ENCODE measurements around the gene OTOS. TPM values are rescaled to one million over a fixed set of nuclear protein-coding genes. Genes with fewer than 3 reads are reported as not detected.

The OTOS gene
- total RNA-seq, 1 experiment from 2014 or later: not detected

DNA sequence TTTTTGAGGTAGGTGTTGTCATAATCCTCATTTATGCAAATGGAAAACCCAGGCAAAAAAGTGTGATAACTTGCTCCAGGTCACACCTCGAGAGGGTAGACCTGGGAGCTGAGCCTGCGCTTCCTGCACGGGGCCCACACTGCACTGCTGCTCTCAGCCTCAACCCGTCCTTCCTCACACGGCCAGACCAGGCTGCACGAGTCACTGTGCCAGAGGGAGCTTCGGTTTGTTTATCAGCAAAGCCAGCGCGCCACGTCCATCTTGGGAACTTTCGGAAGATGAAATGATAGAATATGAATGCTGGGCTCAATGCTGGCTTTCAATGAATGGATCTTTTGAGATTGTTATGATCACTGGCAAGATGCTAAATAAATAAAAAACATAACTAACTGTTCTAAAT, 18.8 kb downstream of the OTOS start:
- CTCF ChIA-PET: interaction anchor here (0.6 kb wide), 1 partner anchor 476 kb away, joined by 3 read pairs; no protein-coding TSS in a partner anchor
- Mint-ChIP-seq H3K27ac (ENCODE audit: low read depth, unreplicated experiment) (no peak overlapping the region), H3K9me3 (ENCODE audit: unreplicated experiment) (no peaks in the 10 kb centered on the region), H3K27me3 (ENCODE audit: insufficient read depth, unreplicated experiment) (peaks cover 52% of the 10 kb centered on the region), H3K36me3 (ENCODE audit: insufficient read depth, unreplicated experiment) (no peaks in the 10 kb centered on the region), H3K4me1 (ENCODE audit: insufficient read depth, unreplicated experiment) (no peaks in the 10 kb centered on the region), H3K4me3 (ENCODE audit: unreplicated experiment) (no peak overlapping the region)
- TF ChIP-seq CTCF (IDR thresholded peaks at IDR 0.05; ENCODE audit: unreplicated experiment): no peak
- BruUV-seq (replicated peaks): no TSS peak
- POLR2A ChIA-PET: no interaction called here
- no peak for DNase-seq (ENCODE audit: unreplicated experiment)
- intact Hi-C loops (cut with micrococcal nuclease): no loop called here

DNA sequence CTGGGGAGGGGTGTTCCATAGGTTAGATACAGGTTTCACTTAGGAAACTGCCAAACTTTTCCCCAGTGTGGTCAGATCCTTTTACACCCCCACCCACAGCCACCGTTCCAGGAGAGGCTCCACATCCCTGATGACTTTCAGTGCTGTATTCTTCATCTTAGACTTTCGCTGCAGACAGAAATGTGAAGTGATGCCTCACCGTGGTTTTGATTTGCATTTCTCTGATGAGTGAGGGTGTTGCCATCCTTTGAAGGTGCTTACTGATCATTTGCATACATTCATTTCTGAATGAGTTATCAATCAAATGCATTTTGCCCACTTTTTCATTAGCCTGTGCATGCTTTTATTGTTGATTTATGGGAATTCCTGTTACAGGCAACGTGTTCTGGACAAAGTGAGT, 19.3 kb downstream of the OTOS start:
- Mint-ChIP-seq H3K4me1 (ENCODE audit: insufficient read depth, unreplicated experiment) (no peaks in the 10 kb centered on the region), H3K27me3 (ENCODE audit: insufficient read depth, unreplicated experiment) (peaks cover 57% of the 10 kb centered on the region)
- CTCF ChIA-PET: no interaction called here

GRCh38 chr2:240114233-240114632, 26.2 kb downstream of the OTOS start:
- BruUV-seq (replicated peaks): no TSS peak
- intact Hi-C loops (cut with micrococcal nuclease): no loop called here
- TF ChIP-seq CTCF (IDR thresholded peaks at IDR 0.05; ENCODE audit: unreplicated experiment): no peak
- Mint-ChIP-seq H3K9me3 (ENCODE audit: unreplicated experiment) (no peaks in the 10 kb centered on the region), H3K36me3 (ENCODE audit: insufficient read depth, unreplicated experiment) (no peaks in the 10 kb centered on the region), H3K27me3 (ENCODE audit: insufficient read depth, unreplicated experiment) (peaks cover 94% of the 10 kb centered on the region), H3K4me1 (ENCODE audit: insufficient read depth, unreplicated experiment) (no peaks in the 10 kb centered on the region), H3K4me3 (ENCODE audit: unreplicated experiment) (no peak overlapping the region), H3K27ac (ENCODE audit: low read depth, unreplicated experiment) (no peak overlapping the region)
- CTCF ChIA-PET: no interaction called here
- POLR2A ChIA-PET: interaction anchor here (0.6 kb wide), 1 partner anchor 1462 kb away, joined by 5 read pairs; no protein-coding TSS in a partner anchor
- DNase-seq (ENCODE audit: unreplicated experiment): no peak

More for the DNA sequence above, 19.3 kb downstream of the OTOS start:
- no peaks in the 10 kb centered on the region for H3K9me3 Mint-ChIP-seq (ENCODE audit: unreplicated experiment)
- POLR2A ChIA-PET: no interaction called here
- no TSS peak for BruUV-seq (replicated peaks)
- H3K36me3 Mint-ChIP-seq (ENCODE audit: insufficient read depth, unreplicated experiment): no peaks in the 10 kb centered on the region
- intact Hi-C loops (cut with micrococcal nuclease): no loop called here
- DNase-seq (ENCODE audit: unreplicated experiment): no peak
- no peak overlapping the region for H3K27ac Mint-ChIP-seq (ENCODE audit: low read depth, unreplicated experiment)
- no peak overlapping the region for H3K4me3 Mint-ChIP-seq (ENCODE audit: unreplicated experiment)
- no peak for TF ChIP-seq CTCF (IDR thresholded peaks at IDR 0.05; ENCODE audit: unreplicated experiment)

DNA sequence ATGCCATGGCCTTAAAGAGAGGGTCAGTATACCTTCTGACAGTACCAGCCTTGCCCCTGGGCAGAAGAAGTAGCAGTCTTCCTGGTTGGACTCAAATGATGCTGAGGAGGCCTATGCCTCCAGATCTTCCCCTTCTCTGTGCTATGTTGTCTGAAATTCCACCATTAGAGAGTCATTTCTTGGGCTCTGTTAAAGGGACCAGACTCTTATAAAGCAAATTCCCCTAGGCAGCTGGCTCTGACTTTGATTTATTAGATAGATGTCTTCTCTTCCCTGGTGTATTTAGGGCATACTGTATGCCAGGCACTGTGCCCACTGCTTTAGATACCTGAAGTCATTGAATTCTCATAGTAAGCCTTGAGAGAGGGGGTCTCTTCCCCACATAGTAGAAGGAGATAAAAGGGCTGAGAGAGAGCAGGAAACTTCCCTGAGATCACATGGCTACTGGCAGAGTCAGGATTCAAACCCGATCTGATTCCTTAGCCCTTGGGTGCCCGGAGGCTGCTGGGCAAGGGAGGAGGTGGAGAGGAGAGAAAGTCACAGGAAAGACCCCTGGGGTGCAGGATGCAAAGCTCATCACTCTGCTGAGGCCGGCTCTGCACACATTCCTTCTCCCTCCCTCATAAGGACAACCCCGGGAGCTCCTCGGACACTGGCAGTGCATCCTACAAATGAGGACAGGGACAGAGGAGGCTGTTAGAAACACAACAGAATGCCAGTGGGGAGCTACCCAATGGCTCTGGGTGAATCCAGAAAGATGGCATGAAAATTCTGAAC, 27.4 kb downstream of the OTOS start:
- intact Hi-C loops (cut with micrococcal nuclease): no loop called here
- Mint-ChIP-seq H3K4me3 (ENCODE audit: unreplicated experiment) (no peak overlapping the region), H3K4me1 (ENCODE audit: insufficient read depth, unreplicated experiment) (no peaks in the 10 kb centered on the region), H3K9me3 (ENCODE audit: unreplicated experiment) (no peaks in the 10 kb centered on the region), H3K27ac (ENCODE audit: low read depth, unreplicated experiment) (no peak overlapping the region), H3K27me3 (ENCODE audit: insufficient read depth, unreplicated experiment) (peaks cover 90% of the 10 kb centered on the region), H3K36me3 (ENCODE audit: insufficient read depth, unreplicated experiment) (no peaks in the 10 kb centered on the region)
- no TSS peak for BruUV-seq (replicated peaks)
- no peak for DNase-seq (ENCODE audit: unreplicated experiment)
- CTCF ChIA-PET: interaction anchor here (0.9 to 1.0 kb wide), 3 partner anchors 30 to 843 kb away, joined by 3 to 4 read pairs (median 3); partner anchors contain the start of gene NDUFA10
- TF ChIP-seq CTCF (IDR thresholded peaks at IDR 0.05; ENCODE audit: unreplicated experiment): no peak
- POLR2A ChIA-PET: no interaction called here

Data from MCF 10A (cell line).